Spinal cord (tissue), 10 donors: ENCODE results near the gene FER1L5. TPM values are rescaled to one million over a fixed set of nuclear protein-coding genes. Genes with fewer than 3 reads are reported as not detected.

Experiments
- DNase-seq, 6 donors: peaks; one replicate each; pipeline versions ENCODE4 v3.0.0 to v3.0.0-alpha.2; 2013 to 2015; ENCODE audit warnings: low spot score in 6 of 6, low read depth in 4 of 6
- H3K27ac ChIP-seq: one replicate; pipeline ENCODE4 v1.5.1; 2013; ENCODE audit warnings: low read depth, low read length, control low read depth
- H3K27me3 ChIP-seq: one replicate; pipeline ENCODE4 v1.6.1; 2013; ENCODE audit warnings: low read length; ENCODE audit not compliant: control insufficient read depth, insufficient read depth
- H3K36me3 ChIP-seq: one replicate; pipeline ENCODE4 v1.6.1; 2013; ENCODE audit warnings: low read length; ENCODE audit not compliant: control insufficient read depth, insufficient read depth
- H3K4me1 ChIP-seq: one replicate; pipeline ENCODE4 v1.6.1; 2013; ENCODE audit warnings: low read length; ENCODE audit not compliant: control insufficient read depth, insufficient read depth
- H3K4me3 ChIP-seq: one replicate; pipeline ENCODE4 v1.5.1; 2013; ENCODE audit warnings: low read depth, low read length, control low read depth
- H3K9me3 ChIP-seq: one replicate; pipeline ENCODE4 v1.6.1; 2013; ENCODE audit warnings: low read length; ENCODE audit not compliant: control insufficient read depth, insufficient read depth
- WGBS: methylation state at CpG from one replicate; pipeline ENCODE4 v1.1.5; 2013; ENCODE audit warnings: missing lambda C conversion rate; ENCODE audit not compliant: insufficient coverage; 5-methylcytosine and 5-hydroxymethylcytosine counted together
- polyA plus RNA-seq, 2 donors: library from polyadenylated mRNA; unstranded; fragments of 120-200 nt; gene quantifications; one replicate each; pipeline ENCODE4 v1.2.1, GENCODE V29; 2013; ENCODE audit not compliant: insufficient read length in 2 of 2
- total RNA-seq, 2 donors: library from RNA; depleted of rRNA in 1 of 2; stranded (reverse); fragments of 120-200 nt in 1 of 2; fragments of >200 nt in 1 of 2; gene quantifications; one replicate each; pipeline versions ENCODE4 v1.2.3 to v1.2.4, GENCODE V29; 2013 to 2014
- donor health status: healthy.

FER1L5 gene
- total and polyA plus RNA-seq, 4 donors = 0.27 to 0.66 (median 0.43) TPM

DNA sequence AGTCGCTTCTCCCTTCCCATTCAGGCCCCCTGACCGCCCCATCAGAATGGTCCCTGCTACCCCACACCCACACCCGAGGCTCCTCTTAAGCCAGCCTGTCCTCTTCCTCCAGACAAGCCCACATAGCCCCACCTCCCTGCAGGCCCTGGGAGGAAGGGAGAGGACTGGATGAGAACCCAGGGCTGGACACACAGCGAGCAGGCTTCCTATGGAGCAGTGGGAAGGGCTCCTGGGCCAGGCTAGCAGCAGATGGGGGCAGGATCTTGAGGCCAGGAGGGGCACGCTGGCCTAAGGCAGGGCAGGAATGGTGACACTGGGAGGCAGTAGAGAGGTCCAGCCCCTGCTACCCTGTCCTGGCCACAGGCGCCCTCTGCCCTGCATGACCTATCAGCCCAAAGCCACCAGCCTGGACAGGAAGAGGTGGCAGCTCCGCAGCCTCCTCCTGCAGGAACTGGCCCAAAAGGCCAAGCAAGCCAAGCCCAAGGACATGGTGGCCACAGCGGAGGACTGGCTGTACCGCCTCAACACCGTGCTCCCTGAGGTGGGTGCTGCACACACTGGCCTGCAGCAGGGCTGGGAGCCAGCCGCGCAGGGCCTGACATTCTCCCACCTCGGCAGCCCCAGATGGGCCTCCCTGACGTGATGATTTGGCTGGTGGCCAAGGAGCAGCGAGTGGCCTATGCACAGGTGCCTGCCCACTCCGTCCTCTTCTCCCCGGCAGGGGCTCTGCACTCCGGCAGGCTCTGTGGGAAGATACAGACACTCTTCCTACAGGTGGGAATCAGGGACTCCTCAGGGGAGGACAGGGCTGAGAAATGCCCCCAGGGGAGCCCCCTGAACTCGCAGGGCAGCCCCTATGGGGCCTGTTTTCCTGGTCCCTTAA lies 43.3 kb downstream of the FER1L5 start:
- Histone ChIP-seq H3K27me3 (no peaks in the 10 kb centered on the region), H3K27ac (no peak overlapping the region), H3K36me3 (no peaks in the 10 kb centered on the region), H3K9me3 (no peaks in the 10 kb centered on the region), H3K4me1 (peaks cover 16% of the 10 kb centered on the region), H3K4me3 (no peak overlapping the region)
- 58% methylated on average over 13 of the region's 19 CpGs for WGBS
- DNase-seq = peak in 2 of 6 donors; percentile 9 to 24

DNA sequence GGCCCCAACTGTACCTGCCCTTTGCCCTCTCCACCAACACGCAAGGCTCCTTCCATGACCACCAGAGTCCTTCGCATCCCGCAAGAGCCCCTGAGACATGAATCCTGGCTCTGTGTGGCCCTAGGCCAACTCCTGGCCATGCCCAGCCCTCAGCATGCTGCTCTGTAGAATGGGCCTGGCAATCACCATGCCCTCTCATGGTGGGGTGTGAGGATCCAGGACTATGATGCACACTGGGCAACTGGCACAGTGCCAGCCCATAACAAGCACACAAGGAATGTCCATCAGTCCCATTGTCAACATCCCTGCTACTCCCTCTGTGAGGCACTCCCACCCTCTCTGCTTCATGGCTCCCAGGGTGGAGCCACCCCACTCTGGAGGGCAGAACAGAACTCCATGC lies 44.7 kb downstream of the FER1L5 start:
- DNase-seq = no peak
- no peak overlapping the region for H3K27ac ChIP-seq
- no peak overlapping the region for H3K4me3 ChIP-seq
- H3K4me1 ChIP-seq = peaks cover 16% of the 10 kb centered on the region
- WGBS = 88% methylated on average over 3 of the region's 3 CpGs
- H3K27me3 ChIP-seq = no peaks in the 10 kb centered on the region
- no peaks in the 10 kb centered on the region for H3K9me3 ChIP-seq
- H3K36me3 ChIP-seq = peaks cover 3% of the 10 kb centered on the region

DNA sequence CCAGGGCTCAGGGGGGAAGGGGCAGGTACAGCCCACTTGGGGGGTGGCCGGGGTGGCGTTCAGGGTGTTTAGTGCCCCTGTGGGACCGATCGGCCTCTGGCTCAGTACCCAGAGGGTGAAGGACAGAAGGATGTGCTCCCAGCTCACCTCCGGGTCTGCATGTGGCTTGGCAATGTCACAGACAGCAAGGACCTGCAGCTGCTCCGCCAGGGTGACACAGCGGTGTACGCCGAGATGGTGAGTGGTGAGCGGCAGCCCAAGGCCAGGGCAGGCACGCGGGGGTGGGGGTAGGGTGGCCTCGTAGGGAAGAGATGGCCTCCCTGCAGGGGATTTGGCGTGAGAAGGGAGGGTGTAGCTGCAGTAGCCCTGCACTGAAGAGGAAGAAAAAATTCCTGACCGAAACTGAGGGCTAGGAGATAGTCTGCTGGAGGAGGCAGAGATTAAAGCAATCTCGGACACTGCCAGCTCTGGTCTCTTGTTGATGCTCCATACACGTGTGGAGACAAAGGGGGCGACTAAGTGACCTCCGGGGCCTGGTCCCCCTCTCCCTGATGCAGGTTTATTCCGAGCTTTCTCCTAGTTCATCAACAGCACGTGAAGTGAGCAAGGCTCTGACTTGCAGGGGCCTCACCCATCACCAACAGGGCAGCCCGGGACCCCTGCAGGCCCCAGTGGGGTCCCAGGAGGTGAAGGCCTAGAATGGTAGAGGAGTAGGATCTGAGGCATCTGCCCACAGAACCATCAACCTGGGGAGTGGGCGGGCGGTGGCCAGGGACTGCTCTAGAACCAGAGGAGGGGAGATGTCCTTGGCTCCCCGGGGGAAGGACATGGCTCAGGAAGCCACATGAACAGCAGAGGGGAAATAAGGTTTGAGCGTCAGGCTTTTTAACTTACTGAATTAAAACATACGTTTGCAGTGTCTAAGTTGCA lies 45.4 kb downstream of the FER1L5 start:
- 76% methylated on average over 24 of the region's 27 CpGs for WGBS
- H3K4me3 ChIP-seq = no peak overlapping the region
- H3K27ac ChIP-seq = no peak overlapping the region
- peaks cover 3% of the 10 kb centered on the region for H3K36me3 ChIP-seq
- no peaks in the 10 kb centered on the region for H3K9me3 ChIP-seq
- H3K4me1 ChIP-seq = peaks cover 16% of the 10 kb centered on the region
- no peak for DNase-seq
- no peaks in the 10 kb centered on the region for H3K27me3 ChIP-seq

GRCh38 chr2:96688649-96689430 lies 46.3 kb downstream of the FER1L5 start:
- H3K4me3 ChIP-seq = no peak overlapping the region
- no peaks in the 10 kb centered on the region for H3K27me3 ChIP-seq
- peaks cover 3% of the 10 kb centered on the region for H3K36me3 ChIP-seq
- no peak for DNase-seq
- WGBS = 93% methylated on average over 11 of the region's 11 CpGs
- H3K27ac ChIP-seq = no peak overlapping the region
- H3K4me1 ChIP-seq = peaks cover 16% of the 10 kb centered on the region
- H3K9me3 ChIP-seq = no peaks in the 10 kb centered on the region

DNA sequence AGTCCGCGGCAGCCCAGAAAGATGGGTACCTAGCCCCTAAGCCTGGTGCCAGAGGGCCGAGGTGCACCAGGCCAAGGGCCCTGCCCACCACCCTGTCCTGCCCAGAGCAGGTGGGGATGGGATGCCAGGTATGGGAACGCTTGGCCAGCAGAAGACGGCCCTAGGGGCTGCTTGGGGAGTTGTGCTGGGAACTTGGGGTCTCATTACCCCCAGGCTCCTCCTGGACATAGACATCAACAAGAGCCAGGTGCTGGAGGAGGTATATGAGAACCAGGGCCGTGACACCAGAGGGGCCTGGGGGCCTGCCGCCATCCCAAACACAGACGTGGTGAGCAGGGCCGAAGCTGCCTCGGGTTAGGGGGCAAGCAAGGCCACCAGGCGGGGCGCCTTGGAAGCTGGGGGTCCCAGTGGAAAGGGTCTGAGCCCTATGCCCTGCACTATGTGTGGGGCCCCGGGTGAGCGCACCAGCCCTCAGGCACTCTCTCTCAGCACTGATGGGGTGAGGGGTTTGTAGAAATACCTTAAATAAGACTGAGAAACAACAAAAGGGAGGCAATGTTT lies 46.9 kb downstream of the FER1L5 start:
- 91% methylated on average over 11 of the region's 14 CpGs for WGBS
- H3K27ac ChIP-seq = no peak overlapping the region
- H3K9me3 ChIP-seq = no peaks in the 10 kb centered on the region
- H3K36me3 ChIP-seq = peaks cover 6% of the 10 kb centered on the region
- DNase-seq = no peak
- H3K27me3 ChIP-seq = no peaks in the 10 kb centered on the region
- peaks cover 16% of the 10 kb centered on the region for H3K4me1 ChIP-seq
- no peak overlapping the region for H3K4me3 ChIP-seq

GRCh38 chr2:96690306-96691021 lies 47.9 kb downstream of the FER1L5 start:
- DNase-seq = no peak
- Histone ChIP-seq H3K27me3 (no peaks in the 10 kb centered on the region), H3K4me3 (no peak overlapping the region), H3K4me1 (peaks cover 9% of the 10 kb centered on the region), H3K27ac (no peak overlapping the region), H3K36me3 (peaks cover 6% of the 10 kb centered on the region), H3K9me3 (no peaks in the 10 kb centered on the region)
- 88% methylated on average over 16 of the region's 16 CpGs for WGBS

- peaks cover 2% of the 10 kb centered on the region for H3K4me1 ChIP-seq
- no peak overlapping the region for H3K4me3 ChIP-seq
- 92% methylated on average over 28 of the region's 30 CpGs for WGBS
- H3K27ac ChIP-seq = no peak overlapping the region
- DNase-seq = no peak
- H3K36me3 ChIP-seq = peaks cover 6% of the 10 kb centered on the region
- no peaks in the 10 kb centered on the region for H3K9me3 ChIP-seq
- H3K27me3 ChIP-seq = no peaks in the 10 kb centered on the region
These were observed 48.6 kb downstream of the FER1L5 start for GRCh38 chr2:96691022-96691612.

DNA sequence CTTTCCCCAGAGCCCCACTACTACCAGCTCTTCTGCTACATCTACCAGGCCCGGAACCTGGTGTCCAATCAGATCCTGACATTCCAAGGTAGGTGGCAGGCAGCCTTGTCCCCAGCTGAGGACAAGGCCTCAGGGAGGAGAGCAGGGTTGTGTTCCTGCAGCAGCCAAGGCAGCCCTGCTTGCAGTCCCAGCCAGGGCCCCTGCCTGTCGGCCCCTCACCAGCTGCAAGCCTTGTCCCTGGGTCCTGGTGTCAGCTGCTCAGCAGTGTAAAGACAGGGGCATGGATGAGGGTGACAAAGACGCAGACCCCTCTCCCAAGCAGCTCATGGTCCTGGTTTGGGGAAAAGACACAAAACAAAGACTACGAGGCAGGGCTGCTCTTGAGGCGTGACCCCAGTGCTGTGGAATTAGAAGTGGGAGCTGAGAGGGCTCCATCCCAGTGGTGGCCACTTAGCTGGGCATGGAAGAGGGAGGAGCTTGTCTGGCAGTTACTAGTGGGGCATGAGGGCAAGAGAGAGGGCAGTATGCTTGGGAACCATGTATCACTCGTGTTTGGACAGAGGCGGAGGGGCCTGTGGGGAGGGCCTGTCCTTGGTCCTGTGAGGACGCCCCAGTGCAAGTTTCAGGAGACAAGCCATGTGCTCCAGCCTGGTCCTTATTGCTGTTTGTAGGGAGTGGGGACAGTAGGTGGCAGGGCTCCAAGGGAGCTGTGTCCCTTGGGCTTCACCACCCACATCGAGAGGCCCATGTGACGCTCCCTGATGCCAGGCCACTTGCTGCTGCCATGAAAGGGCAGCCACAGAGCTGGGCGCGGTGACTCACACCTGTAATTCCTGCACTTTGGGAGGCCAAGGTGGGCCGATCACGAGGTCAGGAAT lies 49.8 kb downstream of the FER1L5 start:
- no peak overlapping the region for H3K4me3 ChIP-seq
- H3K4me1 ChIP-seq = no peaks in the 10 kb centered on the region
- 90% methylated on average over 12 of the region's 14 CpGs for WGBS
- H3K27ac ChIP-seq = no peak overlapping the region
- H3K9me3 ChIP-seq = no peaks in the 10 kb centered on the region
- DNase-seq = no peak
- peaks cover 6% of the 10 kb centered on the region for H3K36me3 ChIP-seq
- no peaks in the 10 kb centered on the region for H3K27me3 ChIP-seq
